Omental fat pad (tissue), 4 donors: ENCODE data around the gene BTBD19. TPM values are rescaled to one million over a fixed set of nuclear protein-coding genes. Genes with fewer than 3 reads are reported as not detected.

ENCODE experiments used
- ATAC-seq: fragments of 150-250 bp; one replicate; pipeline ENCODE4 v1.9.1; 2016; ENCODE audit warnings: mild to moderate bottlenecking, moderate library complexity; ENCODE audit not compliant: low FRiP score
- DNase-seq: peaks from one replicate; pipeline ENCODE4 v3.0.0-alpha.2; 2019; ENCODE audit warnings: low spot score
- total RNA-seq, 4 donors: library from RNA; depleted of rRNA; stranded (reverse); fragments of >200 nt; gene quantifications; one replicate each; pipeline ENCODE4 v1.1.0, GENCODE V29; 2016
- TF ChIP-seq, protein P1 (sequence below), 3 donors: fragments of 450-650 bp; IDR thresholded peaks; one replicate each; pipeline ENCODE4 v1.5.1; 2016 to 2017; ENCODE audit warnings: antibody characterized with exemption in 3 of 3, mild to moderate bottlenecking in 3 of 3, moderate library complexity in 2 of 3

The BTBD19 gene
- total RNA-seq, 4 donors from 2014 or later, result 7.5 to 29.8 (median 12.2) TPM

- ATAC-seq, result no peak
- TF ChIP-seq, protein P1, sequence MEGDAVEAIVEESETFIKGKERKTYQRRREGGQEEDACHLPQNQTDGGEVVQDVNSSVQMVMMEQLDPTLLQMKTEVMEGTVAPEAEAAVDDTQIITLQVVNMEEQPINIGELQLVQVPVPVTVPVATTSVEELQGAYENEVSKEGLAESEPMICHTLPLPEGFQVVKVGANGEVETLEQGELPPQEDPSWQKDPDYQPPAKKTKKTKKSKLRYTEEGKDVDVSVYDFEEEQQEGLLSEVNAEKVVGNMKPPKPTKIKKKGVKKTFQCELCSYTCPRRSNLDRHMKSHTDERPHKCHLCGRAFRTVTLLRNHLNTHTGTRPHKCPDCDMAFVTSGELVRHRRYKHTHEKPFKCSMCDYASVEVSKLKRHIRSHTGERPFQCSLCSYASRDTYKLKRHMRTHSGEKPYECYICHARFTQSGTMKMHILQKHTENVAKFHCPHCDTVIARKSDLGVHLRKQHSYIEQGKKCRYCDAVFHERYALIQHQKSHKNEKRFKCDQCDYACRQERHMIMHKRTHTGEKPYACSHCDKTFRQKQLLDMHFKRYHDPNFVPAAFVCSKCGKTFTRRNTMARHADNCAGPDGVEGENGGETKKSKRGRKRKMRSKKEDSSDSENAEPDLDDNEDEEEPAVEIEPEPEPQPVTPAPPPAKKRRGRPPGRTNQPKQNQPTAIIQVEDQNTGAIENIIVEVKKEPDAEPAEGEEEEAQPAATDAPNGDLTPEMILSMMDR (IDR thresholded peaks at IDR 0.05), result no peak
- no peak for DNase-seq
These were observed 24.0 kb upstream of the BTBD19 start for GRCh38 chr1:44784094-44785028.

- DNase-seq (no peak), ATAC-seq (no peak)
- TF ChIP-seq, protein P1 (IDR thresholded peaks at IDR 0.05), result no peak
These were observed 23.3 kb upstream of the BTBD19 start for GRCh38 chr1:44785029-44785380.

- no peak for DNase-seq
- TF ChIP-seq, protein P1 (IDR thresholded peaks at IDR 0.05), result no peak
- ATAC-seq, result no peak
These were observed 22.7 kb upstream of the BTBD19 start for GRCh38 chr1:44785501-44786137.

DNA sequence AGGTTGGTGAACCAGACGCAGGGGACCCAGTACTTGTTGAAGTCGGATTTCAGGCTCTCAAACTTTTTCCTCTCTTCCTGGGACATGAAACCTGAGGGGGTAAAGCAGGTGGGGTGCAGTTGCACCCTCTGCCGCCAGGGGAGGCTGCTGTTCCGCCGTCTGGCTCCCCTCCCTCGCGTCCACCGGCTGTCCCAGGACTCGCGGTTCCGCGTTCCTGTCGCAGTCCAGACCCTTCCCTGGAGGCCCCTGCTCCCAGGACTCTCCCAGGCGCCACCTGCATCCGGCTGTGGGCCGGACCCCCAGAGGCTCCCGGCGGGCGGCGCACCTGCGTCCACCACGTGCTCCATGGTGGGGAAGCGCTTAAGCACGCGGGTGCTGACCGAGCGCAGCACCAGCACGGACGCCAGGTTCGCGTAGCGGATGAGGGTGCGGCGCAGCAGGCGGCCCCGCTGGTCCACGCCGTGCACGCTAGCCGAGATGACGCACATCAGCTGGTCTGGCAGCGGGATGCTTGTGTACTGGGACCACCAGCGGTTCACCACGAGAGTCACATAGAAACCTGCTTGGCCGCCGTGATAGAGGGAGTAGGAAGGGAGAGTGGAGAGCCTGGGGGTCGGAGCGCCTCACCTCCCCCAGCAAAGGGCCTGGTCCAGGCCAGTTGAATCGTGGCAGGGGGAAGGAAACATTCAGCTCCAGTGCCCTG is 22.0 kb upstream of the BTBD19 start:
- DNase-seq, result no peak
- TF ChIP-seq, protein P1 (IDR thresholded peaks at IDR 0.05), result peak in 2 of 3 donors; percentile 98 to 100
- peak; percentile 79 for ATAC-seq

DNA sequence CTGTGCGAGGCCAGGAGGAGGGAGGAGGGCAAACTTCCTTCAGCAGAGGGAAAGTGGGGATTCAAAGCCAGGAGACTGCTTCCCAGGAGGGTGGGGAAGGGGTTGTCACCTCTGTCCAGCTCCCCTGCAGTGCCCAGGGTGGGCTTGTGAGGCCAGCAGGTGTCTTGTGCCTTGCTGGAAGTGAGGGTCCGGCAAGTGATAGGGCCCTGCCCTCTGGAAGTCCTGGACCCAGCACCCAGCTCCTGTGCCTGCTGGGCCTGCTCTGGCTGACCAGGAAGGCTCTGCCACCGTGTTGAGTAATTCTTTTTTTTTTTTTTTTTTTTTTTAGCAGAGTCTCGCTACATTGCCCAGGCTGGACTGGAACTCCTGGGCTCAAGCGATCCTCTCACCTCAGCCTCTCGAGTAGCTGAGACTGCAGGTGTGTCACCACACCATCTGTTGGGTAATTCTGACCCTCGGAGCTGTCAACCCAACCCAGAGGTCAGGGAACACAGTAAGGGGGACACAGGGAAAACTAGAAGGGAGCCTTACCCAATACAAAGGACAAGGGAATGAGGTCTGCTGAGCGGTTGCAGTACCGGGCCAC is 21.4 kb upstream of the BTBD19 start:
- DNase-seq (no peak), ATAC-seq (no peak)
- TF ChIP-seq, protein P1 (IDR thresholded peaks at IDR 0.05), result no peak

- no peak for ATAC-seq
- TF ChIP-seq, protein P1 (IDR thresholded peaks at IDR 0.05), result no peak
- no peak for DNase-seq
These were observed 20.8 kb upstream of the BTBD19 start for GRCh38 chr1:44787506-44787905.
